ENCODE results near the gene MPP1.

MPP1 gene

DNA sequence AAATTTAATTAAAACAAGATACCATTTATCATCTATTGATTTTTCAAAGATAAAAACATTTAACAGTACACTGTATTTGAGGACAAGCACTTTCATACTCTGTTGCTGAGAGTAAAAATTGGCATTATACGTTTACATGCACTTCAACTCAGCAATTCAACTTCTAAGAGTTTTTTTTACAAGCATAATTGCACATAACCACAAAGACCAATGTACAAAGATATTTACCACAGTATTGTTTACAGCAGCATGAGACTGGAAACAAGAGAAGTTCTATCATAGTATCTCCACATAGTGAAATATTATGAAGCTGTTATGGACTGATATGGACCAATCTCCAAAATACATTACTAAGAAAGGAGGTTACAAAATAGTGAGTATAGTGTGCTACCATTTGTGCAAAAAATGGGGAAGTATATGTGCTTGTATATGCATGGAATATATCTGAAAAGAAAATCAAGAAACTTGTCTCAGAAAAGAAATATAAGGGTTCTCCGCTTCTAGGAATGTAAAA lies 65.3 kb downstream of the MPP1 start:
- ChIA-PET CTCF (interaction anchor here (1.4 to 1.5 kb wide), 4 partner anchors 8 to 10 kb away, joined by 4 to 8 read pairs (median 7); no protein-coding TSS in a partner anchor), POLR2A (no interaction called here)
- Histone ChIP-seq H3K36me3 (ENCODE audit: control insufficient read depth in 4 of 4, insufficient read depth in 4 of 4, low read length in 3 of 4) (no peaks in the 10 kb centered on the region), H3K27ac (ENCODE audit: insufficient read depth in 1 of 2, low read depth in 1 of 2, low read length in 2 of 2, poor library complexity in 1 of 2, severe bottlenecking in 2 of 2) (no peak overlapping the region), H3K27me3 (replicated peaks in 2 of 5; ENCODE audit: control insufficient read depth in 4 of 5, insufficient read depth in 5 of 5, low read length in 4 of 5) (peaks cover 0 to 5% (median 0%) of the 10 kb centered on the region in 5 experiments), H3K4me3 (ENCODE audit: control insufficient read depth in 1 of 7, extremely low read depth in 1 of 7, insufficient read depth in 4 of 7, low read depth in 2 of 7, low read length in 6 of 7) (no peak overlapping the region), H3K4me1 (ENCODE audit: control extremely low read depth in 1 of 4, control insufficient read depth in 4 of 4, insufficient read depth in 4 of 4, low read length in 3 of 4) (peaks cover 28 to 64% (median 45%) of the 10 kb centered on the region in 4 experiments), H3K9me3 (ENCODE audit: control extremely low read depth in 1 of 5, control insufficient read depth in 4 of 5, insufficient read depth in 2 of 5, low read depth in 1 of 5, low read length in 4 of 5) (no peaks in the 10 kb centered on the region)
- WGBS (ENCODE audit: insufficient coverage) = 62% methylated on average over 2 of the region's 2 CpGs
- peak in 2 of 3 donors; percentile 38 to 63 for DNase-seq

DNA sequence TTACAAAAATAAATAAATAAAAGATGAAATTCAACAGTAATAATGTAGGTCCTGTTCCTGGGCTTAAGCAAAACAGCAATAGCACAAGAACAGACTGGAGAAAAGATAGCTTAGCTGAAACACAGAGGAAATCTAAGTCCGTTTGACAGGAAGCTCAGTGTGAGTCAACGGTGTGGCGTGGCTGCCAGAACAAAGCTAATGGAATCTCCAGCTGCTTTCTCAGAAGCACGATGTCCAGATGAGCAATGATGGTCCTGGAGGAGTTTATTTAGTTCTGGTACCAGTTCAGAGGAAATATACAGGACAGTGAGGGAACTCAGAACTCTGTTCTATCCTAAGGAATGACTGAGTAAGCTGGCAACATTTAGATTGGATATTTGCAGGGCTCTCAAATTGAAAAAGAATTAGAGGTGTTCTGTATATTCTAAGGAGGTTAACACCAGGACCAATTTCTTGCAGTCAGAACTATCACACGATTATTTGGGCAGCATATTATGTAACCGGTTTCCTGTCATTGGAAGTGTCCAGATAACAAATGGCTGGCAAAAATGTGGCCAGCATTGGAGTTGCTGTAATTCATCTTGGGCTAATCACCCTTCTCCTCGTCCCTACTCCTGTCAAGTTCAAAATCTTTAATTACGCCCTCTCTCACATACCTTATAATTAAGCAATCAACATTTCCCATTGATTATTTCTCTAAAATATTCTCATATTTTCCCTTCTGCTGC lies 67.1 kb downstream of the MPP1 start:
- POLR2A ChIA-PET = interaction anchor here (0.6 to 1.0 kb wide), 2 partner anchors 10 to 287 kb away, joined by 3 read pairs; no protein-coding TSS in a partner anchor
- 43% methylated on average over 8 of the region's 8 CpGs for WGBS (ENCODE audit: insufficient coverage)
- no peaks in the 10 kb centered on the region for H3K9me3 ChIP-seq (ENCODE audit: control extremely low read depth in 1 of 5, control insufficient read depth in 4 of 5, insufficient read depth in 2 of 5, low read depth in 1 of 5, low read length in 4 of 5)
- H3K27ac ChIP-seq (ENCODE audit: insufficient read depth in 1 of 2, low read depth in 1 of 2, low read length in 2 of 2, poor library complexity in 1 of 2, severe bottlenecking in 2 of 2) = peak overlapping the region; percentile 56 to 76
- CTCF ChIA-PET = interaction anchor here (1.0 to 3.7 kb wide), 8 partner anchors 8 to 25 kb away, joined by 3 to 26 read pairs (median 4); no protein-coding TSS in a partner anchor
- peak overlapping the region in 2 of 7 experiments; percentile 7 to 33 for H3K4me3 ChIP-seq (ENCODE audit: control insufficient read depth in 1 of 7, extremely low read depth in 1 of 7, insufficient read depth in 4 of 7, low read depth in 2 of 7, low read length in 6 of 7)
- H3K36me3 ChIP-seq (ENCODE audit: control insufficient read depth in 4 of 4, insufficient read depth in 4 of 4, low read length in 3 of 4) = no peaks in the 10 kb centered on the region
- peak in 2 of 3 donors; percentile 69 to 85 for DNase-seq
- peaks cover 0 to 5% (median 0%) of the 10 kb centered on the region in 5 experiments for H3K27me3 ChIP-seq (replicated peaks in 2 of 5; ENCODE audit: control insufficient read depth in 4 of 5, insufficient read depth in 5 of 5, low read length in 4 of 5)
- peaks cover 42 to 82% (median 58%) of the 10 kb centered on the region in 4 experiments for H3K4me1 ChIP-seq (ENCODE audit: control extremely low read depth in 1 of 4, control insufficient read depth in 4 of 4, insufficient read depth in 4 of 4, low read length in 3 of 4)

DNA sequence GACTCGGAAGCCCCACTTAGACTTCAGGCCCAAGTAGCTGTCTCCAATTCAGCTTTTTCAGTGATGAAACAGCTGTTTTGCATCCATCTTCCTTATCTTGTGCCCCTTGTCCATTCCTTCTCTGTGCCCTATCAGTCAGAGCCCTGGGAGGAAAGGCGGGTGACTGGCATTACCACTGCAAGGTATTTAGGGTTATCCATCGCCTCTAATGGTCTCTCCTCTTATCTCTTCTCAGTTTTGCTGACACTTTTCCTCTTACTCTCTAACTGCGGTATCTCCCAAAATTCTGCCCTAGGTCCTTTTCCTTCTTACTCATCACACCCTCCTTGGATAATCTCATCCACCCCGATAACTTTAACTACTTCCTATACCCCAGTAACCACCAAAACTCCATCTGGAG lies 68.1 kb downstream of the MPP1 start:
- Histone ChIP-seq H3K4me3 (ENCODE audit: control insufficient read depth in 1 of 7, extremely low read depth in 1 of 7, insufficient read depth in 4 of 7, low read depth in 2 of 7, low read length in 6 of 7) (peak overlapping the region in 2 of 7 experiments; percentile 0 to 23), H3K36me3 (ENCODE audit: control insufficient read depth in 4 of 4, insufficient read depth in 4 of 4, low read length in 3 of 4) (no peaks in the 10 kb centered on the region), H3K27me3 (replicated peaks in 2 of 5; ENCODE audit: control insufficient read depth in 4 of 5, insufficient read depth in 5 of 5, low read length in 4 of 5) (peaks cover 0 to 5% (median 0%) of the 10 kb centered on the region in 5 experiments), H3K4me1 (ENCODE audit: control extremely low read depth in 1 of 4, control insufficient read depth in 4 of 4, insufficient read depth in 4 of 4, low read length in 3 of 4) (peaks cover 51 to 87% (median 66%) of the 10 kb centered on the region in 4 experiments), H3K9me3 (ENCODE audit: control extremely low read depth in 1 of 5, control insufficient read depth in 4 of 5, insufficient read depth in 2 of 5, low read depth in 1 of 5, low read length in 4 of 5) (no peaks in the 10 kb centered on the region), H3K27ac (ENCODE audit: insufficient read depth in 1 of 2, low read depth in 1 of 2, low read length in 2 of 2, poor library complexity in 1 of 2, severe bottlenecking in 2 of 2) (peak overlapping the region; percentile 61 to 76)
- WGBS (ENCODE audit: insufficient coverage) = 39% methylated on average over 2 of the region's 5 CpGs
- ChIA-PET POLR2A (interaction anchor here (1.0 kb wide), 1 partner anchor 11 kb away, joined by 3 read pairs; no protein-coding TSS in a partner anchor), CTCF (interaction anchor here (1.0 to 3.7 kb wide), 4 partner anchors 11 to 24 kb away, joined by 3 to 26 read pairs (median 5); no protein-coding TSS in a partner anchor)
- no peak for DNase-seq

DNA sequence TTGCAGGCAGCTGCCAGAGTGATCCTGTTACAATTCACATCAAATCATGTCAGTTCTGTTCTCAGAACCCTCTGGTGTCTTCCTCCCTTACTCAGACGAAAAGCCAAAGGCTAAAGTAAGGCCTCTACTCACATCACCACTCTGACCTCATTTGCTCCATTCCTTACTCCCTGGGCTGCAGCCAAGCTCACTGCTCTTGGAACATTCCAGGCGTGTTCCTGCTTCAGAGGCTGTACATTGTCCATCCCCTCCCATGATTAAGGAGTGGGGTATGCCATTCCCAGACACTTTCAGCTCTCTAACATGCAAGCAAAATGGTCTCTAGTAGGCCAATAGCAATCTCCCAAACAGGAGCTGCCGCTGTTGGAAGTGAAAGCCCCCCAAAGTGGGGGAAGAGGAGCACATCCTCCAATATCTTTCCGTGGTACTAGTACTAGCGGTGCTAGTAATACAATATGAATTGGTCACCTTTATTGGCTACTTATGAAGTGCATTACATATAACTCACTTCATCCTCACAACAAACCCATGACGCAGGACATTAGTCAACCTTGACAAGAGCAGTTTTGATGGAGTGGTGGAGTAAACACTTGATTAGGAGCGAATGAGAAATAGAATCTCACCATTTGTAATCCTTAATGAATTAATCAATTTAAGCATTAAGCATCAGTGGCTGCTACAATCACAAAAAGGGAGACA lies 69.4 kb downstream of the MPP1 start:
- peak overlapping the region; percentile 41 to 76 for H3K27ac ChIP-seq (ENCODE audit: insufficient read depth in 1 of 2, low read depth in 1 of 2, low read length in 2 of 2, poor library complexity in 1 of 2, severe bottlenecking in 2 of 2)
- peaks cover 0 to 5% (median 0%) of the 10 kb centered on the region in 5 experiments for H3K27me3 ChIP-seq (replicated peaks in 2 of 5; ENCODE audit: control insufficient read depth in 4 of 5, insufficient read depth in 5 of 5, low read length in 4 of 5)
- H3K4me3 ChIP-seq (ENCODE audit: control insufficient read depth in 1 of 7, extremely low read depth in 1 of 7, insufficient read depth in 4 of 7, low read depth in 2 of 7, low read length in 6 of 7) = no peak overlapping the region
- WGBS (ENCODE audit: insufficient coverage) = 66% methylated on average over 3 of the region's 7 CpGs
- no peaks in the 10 kb centered on the region for H3K9me3 ChIP-seq (ENCODE audit: control extremely low read depth in 1 of 5, control insufficient read depth in 4 of 5, insufficient read depth in 2 of 5, low read depth in 1 of 5, low read length in 4 of 5)
- H3K36me3 ChIP-seq (ENCODE audit: control insufficient read depth in 4 of 4, insufficient read depth in 4 of 4, low read length in 3 of 4) = no peaks in the 10 kb centered on the region
- ChIA-PET POLR2A (no interaction called here), CTCF (interaction anchor here (3.7 kb wide), 1 partner anchor 18 kb away, joined by 26 read pairs; no protein-coding TSS in a partner anchor)
- no peak for DNase-seq
- H3K4me1 ChIP-seq (ENCODE audit: control extremely low read depth in 1 of 4, control insufficient read depth in 4 of 4, insufficient read depth in 4 of 4, low read length in 3 of 4) = peaks cover 57 to 94% (median 75%) of the 10 kb centered on the region in 4 experiments

DNA sequence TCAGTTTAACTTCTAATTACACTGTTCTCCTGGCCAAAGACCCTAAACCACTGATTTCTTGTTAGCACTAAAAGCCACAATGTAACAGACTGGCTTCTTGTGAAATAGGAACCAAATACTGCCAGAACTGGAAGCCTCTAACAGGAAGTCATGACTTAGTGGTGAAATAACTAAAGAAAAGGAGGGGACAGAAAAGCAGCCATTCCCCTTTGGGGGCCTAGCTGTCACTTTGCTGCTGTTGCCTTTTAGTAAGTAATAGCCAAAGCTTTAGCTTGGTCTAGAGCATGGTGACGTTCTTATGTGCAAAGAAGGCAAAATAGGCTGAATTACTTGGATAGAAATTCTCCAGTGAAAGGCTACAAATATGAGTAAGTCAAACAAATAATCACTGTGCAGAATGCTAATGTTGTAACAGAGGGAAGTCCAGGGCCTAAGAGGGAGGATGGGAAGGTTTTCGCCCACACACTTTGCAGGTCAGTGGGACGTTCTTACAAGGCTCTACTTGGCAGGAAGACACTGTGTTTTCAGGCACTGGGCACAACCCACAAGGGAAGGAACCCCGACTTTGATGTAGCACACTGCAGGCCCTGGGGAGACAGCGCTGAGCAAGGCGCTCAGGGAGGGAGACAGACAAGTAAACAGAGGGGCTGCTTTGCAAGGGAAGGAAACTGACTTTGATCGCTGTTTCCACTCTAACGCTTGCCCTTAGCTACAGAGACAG lies 71.1 kb downstream of the MPP1 start:
- ChIA-PET POLR2A (interaction anchor here (0.6 to 1.0 kb wide), 2 partner anchors 12 to 16 kb away, joined by 3 read pairs; no protein-coding TSS in a partner anchor), CTCF (interaction anchor here (0.8 to 7.0 kb wide), 4 partner anchors 12 to 16 kb away, joined by 3 to 51 read pairs (median 4); no protein-coding TSS in a partner anchor)
- H3K4me3 ChIP-seq (ENCODE audit: control insufficient read depth in 1 of 7, extremely low read depth in 1 of 7, insufficient read depth in 4 of 7, low read depth in 2 of 7, low read length in 6 of 7) = peak overlapping the region in 4 of 7 experiments; percentile 5 to 50 (median 44)
- H3K9me3 ChIP-seq (ENCODE audit: control extremely low read depth in 1 of 5, control insufficient read depth in 4 of 5, insufficient read depth in 2 of 5, low read depth in 1 of 5, low read length in 4 of 5) = no peaks in the 10 kb centered on the region
- H3K27me3 ChIP-seq (replicated peaks in 2 of 5; ENCODE audit: control insufficient read depth in 4 of 5, insufficient read depth in 5 of 5, low read length in 4 of 5) = peaks cover 0 to 5% (median 0%) of the 10 kb centered on the region in 5 experiments
- DNase-seq = peak in 2 of 3 donors; percentile 75 to 83
- no peaks in the 10 kb centered on the region for H3K36me3 ChIP-seq (ENCODE audit: control insufficient read depth in 4 of 4, insufficient read depth in 4 of 4, low read length in 3 of 4)
- peaks cover 67 to 100% (median 81%) of the 10 kb centered on the region in 4 experiments for H3K4me1 ChIP-seq (ENCODE audit: control extremely low read depth in 1 of 4, control insufficient read depth in 4 of 4, insufficient read depth in 4 of 4, low read length in 3 of 4)
- WGBS (ENCODE audit: insufficient coverage) = 22% methylated on average over 8 of the region's 8 CpGs
- peak overlapping the region; percentile 2 to 76 for H3K27ac ChIP-seq (ENCODE audit: insufficient read depth in 1 of 2, low read depth in 1 of 2, low read length in 2 of 2, poor library complexity in 1 of 2, severe bottlenecking in 2 of 2)

DNA sequence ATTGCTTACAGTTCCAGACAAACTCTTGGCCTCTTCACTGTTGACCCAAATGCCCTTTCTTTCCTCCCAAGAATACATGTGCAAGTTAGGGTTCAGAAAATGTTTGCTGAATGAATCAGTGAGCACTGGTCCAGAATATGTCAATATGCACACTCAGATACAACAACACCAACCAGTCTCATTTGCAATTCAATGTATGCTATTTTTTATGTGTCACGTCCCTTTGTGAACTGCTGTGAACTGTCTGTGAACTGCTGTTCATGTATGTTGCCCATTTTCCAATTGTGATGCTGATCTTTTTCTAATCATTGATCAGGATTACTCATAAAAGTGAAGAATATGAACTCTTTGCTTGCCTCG lies 72.2 kb downstream of the MPP1 start:
- DNase-seq = no peak
- Histone ChIP-seq H3K27ac (ENCODE audit: insufficient read depth in 1 of 2, low read depth in 1 of 2, low read length in 2 of 2, poor library complexity in 1 of 2, severe bottlenecking in 2 of 2) (no peak overlapping the region), H3K27me3 (replicated peaks in 2 of 5; ENCODE audit: control insufficient read depth in 4 of 5, insufficient read depth in 5 of 5, low read length in 4 of 5) (peaks cover 0 to 5% (median 0%) of the 10 kb centered on the region in 5 experiments), H3K9me3 (ENCODE audit: control extremely low read depth in 1 of 5, control insufficient read depth in 4 of 5, insufficient read depth in 2 of 5, low read depth in 1 of 5, low read length in 4 of 5) (no peaks in the 10 kb centered on the region), H3K4me3 (ENCODE audit: control insufficient read depth in 1 of 7, extremely low read depth in 1 of 7, insufficient read depth in 4 of 7, low read depth in 2 of 7, low read length in 6 of 7) (peak overlapping the region in 3 of 7 experiments; percentile 15 to 52 (median 15)), H3K36me3 (ENCODE audit: control insufficient read depth in 4 of 4, insufficient read depth in 4 of 4, low read length in 3 of 4) (no peaks in the 10 kb centered on the region), H3K4me1 (ENCODE audit: control extremely low read depth in 1 of 4, control insufficient read depth in 4 of 4, insufficient read depth in 4 of 4, low read length in 3 of 4) (peaks cover 66 to 99% (median 79%) of the 10 kb centered on the region in 4 experiments)
- 80% methylated on average over 1 of the region's 2 CpGs for WGBS (ENCODE audit: insufficient coverage)
- CTCF ChIA-PET = interaction anchor here (0.8 to 7.0 kb wide), 4 partner anchors 14 to 20 kb away, joined by 3 to 51 read pairs (median 4); no protein-coding TSS in a partner anchor
- POLR2A ChIA-PET = interaction anchor here (1.1 to 1.2 kb wide), 2 partner anchors 14 to 34 kb away, joined by 3 read pairs; no protein-coding TSS in a partner anchor

Measured in common myeloid progenitor, CD34-positive (primary cell).